Spleen (tissue), 7 donors: ENCODE measurements around the gene TRIM14.

Experiments
- CTCF ChIP-seq, 11 experiments: fragments of 200-600 bp in 7 of 11; fragments of 450-650 bp in 4 of 11; sonication (generic) in 4 of 11; IDR thresholded peaks in 8 of 11; conservative IDR thresholded peaks in 3 of 11; 1 replicate in 7 of 11; 2 replicates in 4 of 11; pipeline versions ENCODE4 v1.4.0 to v1.8.0; 2016 to 2021; ENCODE audit warnings: antibody characterized with exemption in 11 of 11, inconsistent platforms in 4 of 11, mild to moderate bottlenecking in 1 of 11
- POLR2A ChIP-seq, 3 donors: fragments of 450-650 bp; IDR thresholded peaks; one replicate each; pipeline ENCODE4 v1.5.1; 2017; ENCODE audit warnings: antibody characterized with exemption in 3 of 3, mild to moderate bottlenecking in 1 of 3
- POLR2AphosphoS5 ChIP-seq, 3 donors: sonication (generic); formaldehyde crosslinking; IDR thresholded peaks; one replicate each; pipeline ENCODE4 v1.5.1; 2017; ENCODE audit warnings: antibody characterized with exemption in 3 of 3
- donor health status: DM: no; HTN: no; CAD: no; lungs with moderate emphysema.
- donor health status: DM: no; HTN: no; CAD: no.
- donor health status: DM: no; HTN: no; CAD: no.

- TF ChIP-seq CTCF (IDR thresholded peaks at IDR 0.05 in 8 of 11, conservative IDR thresholded peaks at IDR 0.05 in 3 of 11) (peak; percentile 81 to 97 (median 94)), POLR2A (IDR thresholded peaks at IDR 0.05) (no peak), POLR2AphosphoS5 (IDR thresholded peaks at IDR 0.05) (peak in 1 of 3 donors; percentile 31)
These were observed 44.7 kb downstream of the TRIM14 start for GRCh38 chr9:98074115-98074990.
